NCI-H146 treated with DMSO at 0.1 percent for 48 hours (cell line): Measurements from ENCODE around the gene PAM16.
"Not testable (repeated sequence)": the region's sequence is repeated elsewhere in the genome, so short reads cannot be mapped to it uniquely, and the experiment has no call there.

Source experiments
- DNase-seq: peaks from one replicate; lab custom pipeline; 2025; ENCODE audit not compliant: unreplicated experiment; lab: John Stamatoyannopoulos, UW

PAM16 gene

GRCh38 chr16:4354512-4355409 is 3.6 kb upstream of the PAM16 start:
- DNase-seq: no peak

GRCh38 chr16:4353675-4354074 is 2.6 kb upstream of the PAM16 start:
- DNase-seq: no peak

DNA sequence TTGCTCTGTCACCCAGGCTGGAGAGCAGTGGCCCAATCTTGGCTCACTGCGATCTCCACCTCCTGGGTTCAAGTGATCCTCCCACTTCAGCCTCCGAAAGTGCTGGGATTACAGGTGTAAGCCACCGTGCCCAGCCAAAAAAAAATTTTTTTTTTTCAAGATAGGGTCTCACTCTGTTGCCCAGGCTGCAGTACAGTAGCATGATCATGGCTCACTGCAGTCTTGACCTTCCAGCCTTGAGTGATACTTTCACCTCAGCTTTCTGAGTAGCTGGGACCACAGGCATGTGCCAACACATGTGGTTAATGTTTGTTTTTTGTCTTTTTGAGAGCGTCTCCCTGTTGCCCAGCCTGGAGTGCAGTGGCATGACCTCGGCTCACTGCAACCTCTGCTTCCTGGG is 1.7 kb upstream of the PAM16 start:
- no peak for DNase-seq

DNA sequence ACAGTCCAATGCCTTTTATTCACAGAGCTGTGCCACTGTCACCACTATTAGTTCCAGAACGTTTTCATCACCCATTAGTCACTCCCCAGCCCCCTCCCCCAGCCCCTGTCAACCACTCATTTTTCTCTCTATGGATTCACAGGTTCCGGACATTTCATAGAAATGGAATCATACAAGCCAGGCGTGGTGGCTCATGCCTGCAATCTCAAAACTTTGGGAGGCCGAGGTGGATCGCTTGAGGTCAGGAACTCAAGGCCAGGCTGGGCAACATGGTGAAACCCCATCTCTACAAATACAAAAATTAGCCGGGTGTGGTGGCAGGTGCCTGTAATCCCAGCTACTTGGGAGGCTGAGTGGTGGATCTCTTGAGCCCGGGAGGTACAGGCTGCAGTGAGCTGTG is 759 bp upstream of the PAM16 start:
- DNase-seq: no peak

DNA sequence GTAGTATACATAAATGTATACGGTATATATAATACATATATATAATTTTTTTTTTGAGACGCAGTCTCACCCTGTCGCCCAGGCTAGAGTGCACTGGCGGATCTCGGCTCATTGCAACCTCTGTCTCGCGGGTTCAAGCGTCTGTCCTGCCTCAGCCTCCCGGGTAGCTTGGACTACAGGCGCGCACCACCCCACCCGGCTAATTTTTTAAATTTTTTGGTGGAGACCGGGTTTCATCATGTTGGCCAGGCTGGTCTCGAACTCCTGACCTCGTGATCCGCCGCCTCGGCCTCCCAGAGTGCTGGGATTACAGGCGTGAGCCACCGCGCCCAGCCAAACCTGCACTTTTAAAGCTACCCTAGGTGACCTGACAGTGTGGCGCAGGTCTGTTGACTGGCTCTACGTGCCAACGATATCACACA is 745 bp downstream of the PAM16 start:
- DNase-seq: no peak

GRCh38 chr16:4349332-4349731 is 1.8 kb downstream of the PAM16 start:
- no peak for DNase-seq

- no peak for DNase-seq
Observed at GRCh38 chr16:4347765-4348509, 3.2 kb downstream of the PAM16 start.

DNA sequence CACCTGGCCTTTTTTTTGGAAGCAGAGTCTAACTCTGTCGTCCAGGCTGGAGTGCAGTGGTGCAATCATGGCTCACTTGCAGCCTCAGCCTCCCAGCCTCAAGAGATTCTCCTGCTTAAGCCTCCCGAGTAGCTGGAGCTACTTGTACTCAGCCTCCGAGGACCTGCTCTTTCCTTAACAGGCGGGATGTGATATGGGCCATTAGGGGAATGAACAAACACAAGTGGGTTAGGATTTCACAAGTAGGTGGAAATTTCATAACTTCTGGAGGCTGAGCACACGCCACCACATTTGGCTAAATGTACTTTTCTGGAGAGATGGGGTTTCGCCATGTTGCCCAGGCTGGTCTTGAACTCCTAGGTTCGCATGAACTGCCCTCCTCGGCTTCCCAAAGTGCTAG is 4.1 kb downstream of the PAM16 start:
- DNase-seq: no peak

DNA sequence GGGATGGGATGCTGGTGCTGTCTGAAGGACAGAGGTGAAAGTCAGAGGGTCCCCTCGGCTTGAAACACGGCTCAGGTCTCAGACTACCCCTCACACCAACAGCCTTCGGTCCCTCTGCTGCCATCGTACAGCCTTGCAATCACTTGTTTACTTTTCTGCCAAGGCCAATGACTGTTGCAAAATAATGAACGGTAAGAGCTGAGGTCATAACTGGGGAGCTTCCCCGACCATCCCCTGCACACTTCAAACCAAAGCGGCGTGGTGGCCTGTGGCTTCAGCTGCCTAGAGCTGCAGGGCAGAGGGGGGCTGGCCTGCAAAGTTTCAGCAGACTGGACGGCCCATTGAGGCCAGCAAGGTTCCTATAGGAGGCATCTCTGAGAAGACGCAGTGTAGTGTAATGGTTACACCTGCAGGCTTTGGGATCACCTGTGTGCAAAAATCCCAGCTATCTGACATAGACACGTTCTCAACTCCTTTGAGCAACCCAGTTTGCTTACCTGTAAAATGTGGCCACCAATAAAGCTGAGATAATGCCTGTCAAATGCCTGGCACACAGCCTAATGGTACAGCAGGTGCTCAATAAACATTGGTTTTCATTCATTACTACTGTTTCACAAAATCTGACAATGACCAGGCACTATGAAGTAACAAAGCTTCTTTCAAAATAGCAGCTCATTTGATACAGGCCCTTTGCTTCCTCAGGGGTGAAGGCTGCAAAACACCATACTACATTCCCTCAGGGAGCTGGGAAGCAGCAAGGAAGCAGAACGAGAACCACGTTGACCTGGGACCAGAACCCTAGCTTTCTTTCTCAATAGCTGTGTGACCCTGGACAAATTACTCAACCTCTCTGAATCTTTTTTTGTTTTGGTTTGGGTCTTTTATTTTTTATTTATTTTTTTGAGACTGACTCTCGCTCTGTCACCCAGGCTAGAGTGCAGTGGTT is 5.0 kb downstream of the PAM16 start:
- peak; percentile 75 for DNase-seq

- peak; percentile 83 for DNase-seq
Observed at GRCh38 chr16:4344983-4345835, 5.9 kb downstream of the PAM16 start.

GRCh38 chr16:4344300-4344982 is 6.7 kb downstream of the PAM16 start:
- DNase-seq: not testable (repeated sequence)

- DNase-seq: no peak
Observed at GRCh38 chr16:4342866-4343744, 8.0 kb downstream of the PAM16 start.

- DNase-seq: no peak
Observed at GRCh38 chr16:4341250-4341649, 9.9 kb downstream of the PAM16 start.

DNA sequence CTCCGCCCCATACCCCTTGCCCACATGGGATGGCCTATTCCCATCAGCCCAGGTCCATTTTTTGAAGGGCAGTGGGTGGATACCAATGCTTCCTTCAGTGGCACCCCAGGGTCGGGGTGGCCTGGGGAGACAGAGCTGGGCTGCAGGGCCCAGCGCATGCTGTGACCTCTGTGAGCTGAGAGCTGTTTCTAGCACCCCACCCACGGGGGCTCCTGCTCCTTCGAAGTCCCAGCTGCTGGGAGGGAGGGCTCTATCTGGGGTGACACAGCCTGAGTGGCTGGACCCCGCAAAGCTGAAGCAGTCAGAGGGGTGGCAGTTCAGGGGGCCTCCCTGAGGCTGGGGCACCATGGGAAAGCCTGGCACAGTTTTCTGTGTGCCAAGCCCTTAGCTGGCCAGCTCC is 10.7 kb downstream of the PAM16 start:
- DNase-seq: no peak

- DNase-seq: no peak
Observed at GRCh38 chr16:4339909-4340308, 11.2 kb downstream of the PAM16 start.

DNA sequence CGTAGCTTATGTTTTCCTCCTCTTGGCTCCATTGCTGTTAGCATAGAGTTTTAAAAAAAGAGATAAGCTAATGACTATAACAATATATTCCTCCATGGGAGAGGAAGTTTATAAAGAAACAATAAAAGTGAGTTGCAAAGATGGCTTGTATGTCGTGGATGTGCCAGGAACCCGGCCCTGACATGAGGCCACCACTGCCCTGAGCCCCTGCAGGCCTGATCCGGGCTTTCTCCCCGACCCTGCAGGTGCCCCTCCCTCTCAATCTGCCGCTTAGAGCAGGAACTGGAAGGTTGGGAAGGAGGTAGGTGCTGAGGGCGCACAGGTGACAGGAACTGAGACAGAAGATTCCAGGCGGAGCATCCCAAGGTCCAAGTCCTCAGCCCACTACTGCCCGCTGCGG is 11.7 kb downstream of the PAM16 start:
- no peak for DNase-seq

DNA sequence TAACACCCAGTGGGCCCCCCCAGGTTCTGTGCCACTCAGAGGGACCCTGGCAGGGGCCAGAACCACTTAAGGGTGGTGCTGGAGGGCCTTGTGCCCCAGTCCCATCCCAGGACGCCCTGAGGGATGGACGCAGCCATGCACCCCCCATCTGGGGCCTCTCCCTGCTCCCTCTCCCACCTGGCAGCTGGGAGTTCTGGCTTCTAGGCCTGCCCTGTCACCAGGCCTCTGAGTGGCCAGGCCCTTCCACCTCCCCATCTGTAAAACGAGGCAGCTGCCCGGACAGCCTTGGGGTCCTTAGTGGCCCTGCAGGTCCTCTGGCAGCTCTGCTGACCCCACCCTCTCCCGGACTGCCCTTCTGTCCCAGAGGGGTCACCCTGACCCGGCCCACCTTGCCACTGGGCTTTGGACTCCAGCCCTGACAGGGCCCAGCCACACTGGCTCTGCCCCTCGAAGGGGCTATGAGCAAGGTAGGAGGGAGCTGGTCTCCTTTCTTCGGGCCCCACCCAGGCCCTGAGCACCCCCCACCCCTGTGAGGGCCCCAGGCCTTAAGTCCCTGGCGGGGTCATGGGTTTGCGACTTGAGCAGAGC is 12.3 kb downstream of the PAM16 start:
- no peak for DNase-seq

GRCh38 chr16:4338125-4338582 is 13.0 kb downstream of the PAM16 start:
- no peak for DNase-seq
